ENCODE results near the gene TNIK. TPM values are rescaled to one million over a fixed set of nuclear protein-coding genes. Genes with fewer than 3 reads are reported as not detected.
A peak's percentile ranks its signal among the peaks of the same experiment; 100 is the strongest.

The TNIK gene
- total RNA-seq, 1 experiment from 2014 or later: 0.03 TPM

- in situ Hi-C loops (cut with HindIII; ENCODE audit: low sequenced_read_pairs): no loop called here
- no peak for DNase-seq (ENCODE audit: low spot score)
These were observed 260.8 kb downstream of the TNIK start for GRCh38 chr3:171199473-171199829.

- in situ Hi-C loops (cut with HindIII; ENCODE audit: low sequenced_read_pairs): no loop called here
- no peak for DNase-seq (ENCODE audit: low spot score)
These were observed 261.3 kb downstream of the TNIK start for GRCh38 chr3:171198781-171199472.

GRCh38 chr3:171195686-171196085 is 264.5 kb downstream of the TNIK start:
- in situ Hi-C loops (cut with HindIII; ENCODE audit: low sequenced_read_pairs): no loop called here
- no peak for DNase-seq (ENCODE audit: low spot score)

GRCh38 chr3:171194965-171195364 is 265.2 kb downstream of the TNIK start:
- in situ Hi-C loops (cut with HindIII; ENCODE audit: low sequenced_read_pairs): no loop called here
- no peak for DNase-seq (ENCODE audit: low spot score)

GRCh38 chr3:171193693-171194092 is 266.5 kb downstream of the TNIK start:
- in situ Hi-C loops (cut with HindIII; ENCODE audit: low sequenced_read_pairs): no loop called here
- DNase-seq (ENCODE audit: low spot score): no peak

GRCh38 chr3:171192176-171192854 is 267.9 kb downstream of the TNIK start:
- in situ Hi-C loops (cut with HindIII; ENCODE audit: low sequenced_read_pairs): no loop called here
- no peak for DNase-seq (ENCODE audit: low spot score)

GRCh38 chr3:171190668-171191067 is 269.5 kb downstream of the TNIK start:
- in situ Hi-C loops (cut with HindIII; ENCODE audit: low sequenced_read_pairs): no loop called here
- no peak for DNase-seq (ENCODE audit: low spot score)

GRCh38 chr3:171189394-171190080 is 270.7 kb downstream of the TNIK start:
- no peak for DNase-seq (ENCODE audit: low spot score)
- in situ Hi-C loops (cut with HindIII; ENCODE audit: low sequenced_read_pairs): no loop called here

GRCh38 chr3:171187706-171188290 is 272.4 kb downstream of the TNIK start:
- in situ Hi-C loops (cut with HindIII; ENCODE audit: low sequenced_read_pairs): no loop called here

GRCh38 chr3:171186817-171187500 is 273.2 kb downstream of the TNIK start:
- no peak for DNase-seq (ENCODE audit: low spot score)
- in situ Hi-C loops (cut with HindIII; ENCODE audit: low sequenced_read_pairs): no loop called here

More at GRCh38 chr3:171187706-171188290, 272.4 kb downstream of the TNIK start:
- peak; percentile 30 for DNase-seq (ENCODE audit: low spot score)

- in situ Hi-C loops (cut with HindIII; ENCODE audit: low sequenced_read_pairs): no loop called here
These were observed 273.8 kb downstream of the TNIK start for GRCh38 chr3:171186383-171186782.

GRCh38 chr3:171185959-171186358 is 274.2 kb downstream of the TNIK start:
- DNase-seq (ENCODE audit: low spot score): no peak
- in situ Hi-C loops (cut with HindIII; ENCODE audit: low sequenced_read_pairs): no loop called here

More at GRCh38 chr3:171186383-171186782, 273.8 kb downstream of the TNIK start:
- DNase-seq (ENCODE audit: low spot score): no peak

GRCh38 chr3:171184372-171184771 is 275.8 kb downstream of the TNIK start:
- in situ Hi-C loops (cut with HindIII; ENCODE audit: low sequenced_read_pairs): no loop called here
- no peak for DNase-seq (ENCODE audit: low spot score)

GRCh38 chr3:171183042-171183441 is 277.2 kb downstream of the TNIK start:
- in situ Hi-C loops (cut with HindIII; ENCODE audit: low sequenced_read_pairs): no loop called here
- no peak for DNase-seq (ENCODE audit: low spot score)

- in situ Hi-C loops (cut with HindIII; ENCODE audit: low sequenced_read_pairs): no loop called here
- no peak for DNase-seq (ENCODE audit: low spot score)
These were observed 278.1 kb downstream of the TNIK start for GRCh38 chr3:171181907-171182690.

GRCh38 chr3:171178714-171179113 is 281.5 kb downstream of the TNIK start:
- in situ Hi-C loops (cut with HindIII; ENCODE audit: low sequenced_read_pairs): no loop called here
- DNase-seq (ENCODE audit: low spot score): no peak

GRCh38 chr3:171177553-171177952 is 282.7 kb downstream of the TNIK start:
- no peak for DNase-seq (ENCODE audit: low spot score)
- in situ Hi-C loops (cut with HindIII; ENCODE audit: low sequenced_read_pairs): no loop called here

- DNase-seq (ENCODE audit: low spot score): peak; percentile 73
- in situ Hi-C loops (cut with HindIII; ENCODE audit: low sequenced_read_pairs): no loop called here
These were observed 283.1 kb downstream of the TNIK start for GRCh38 chr3:171177056-171177455.

All from G401 (cell line).